Measurements from ENCODE around the gene ELOVL5. TPM values are rescaled to one million over a fixed set of nuclear protein-coding genes. Genes with fewer than 3 reads are reported as not detected.

ELOVL5 gene
- total and polyA plus RNA-seq, 2 experiments from 2014 or later = 83.3 to 180 TPM

GRCh38 chr6:53239526-53239925 is 109.2 kb downstream of the ELOVL5 start:
- Mint-ChIP-seq H3K9me3 (0 out of 3 replicates have a peak, but pooled peaks cover 6% of the 10 kb centered on the region), H3K4me1 (no peaks in the 10 kb centered on the region), H3K27me3 (ENCODE audit: insufficient read depth, low read depth, poor library complexity) (peaks cover 2% of the 10 kb centered on the region), H3K4me3 (no peak overlapping the region), H3K36me3 (ENCODE audit: low read depth) (no peaks in the 10 kb centered on the region), H3K27ac (no peak overlapping the region)
- Histone ChIP-seq H3K36me3 (ENCODE audit: insufficient read depth) (0 out of 2 replicates have a peak, but pooled peaks cover 5% of the 10 kb centered on the region), H4K20me1 (replicated peaks; ENCODE audit: insufficient read depth) (no peaks in the 10 kb centered on the region; the same call in 1 of the 2 replicates), H3K79me2 (replicated peaks; ENCODE audit: insufficient read depth) (no peaks in the 10 kb centered on the region), H3K4me3 (no peak overlapping the region), H3K4me1 (ENCODE audit: insufficient read depth) (no peaks in the 10 kb centered on the region), H3K9me2 (ENCODE audit: insufficient read depth) (no peaks in the 10 kb centered on the region), H3K27ac (ENCODE audit: low read depth) (no peak overlapping the region), H3K4me2 (no peak overlapping the region), H3F3A (replicated peaks; ENCODE audit: low read depth) (no peaks in the 10 kb centered on the region), H2AFZ (no peak overlapping the region), H3K27me3 (ENCODE audit: insufficient read depth) (no peaks in the 10 kb centered on the region)
- ATAC-seq (no peak), DNase-seq (ENCODE audit: low spot score) (no peak)
- no peak for TF ChIP-seq EZH2phosphoT487 (IDR thresholded peaks at IDR 0.05; ENCODE audit: unreplicated experiment)
- TF ChIP-seq CTCF (conservative IDR thresholded peaks at IDR 0.05; ENCODE audit: low read depth in 2 of 2) = no peak
- TF ChIP-seq CREB1 (CRISPR knock-in tag; IDR thresholded peaks at IDR 0.05; ENCODE audit: low read depth) = no peak
- TF ChIP-seq ZNF462 (CRISPR knock-in tag; IDR thresholded peaks at IDR 0.05) = no peak
- TF ChIP-seq POLR2AphosphoS5 (IDR thresholded peaks at IDR 0.05; ENCODE audit: low read depth) = no peak
- no peak for TF ChIP-seq JUNB (IDR thresholded peaks at IDR 0.05; ENCODE audit: unreplicated experiment)
- TF ChIP-seq STAT1 (IDR thresholded peaks at IDR 0.05; ENCODE audit: unreplicated experiment) = no peak
- no peak for TF ChIP-seq EZH2 (IDR thresholded peaks at IDR 0.05; ENCODE audit: low read depth, unreplicated experiment)
- TF ChIP-seq REST (IDR thresholded peaks at IDR 0.05; ENCODE audit: unreplicated experiment) = no peak

All from GM23338 (cell line).